Common myeloid progenitor, CD34-positive (primary cell): ENCODE measurements around the gene CTDSP2.
"Not testable (repeated sequence)": the region's sequence is repeated elsewhere in the genome, so short reads cannot be mapped to it uniquely, and the experiment has no call there.

Experiments
- CTCF ChIA-PET: fragments of 350-600 bp; sonication (Branson Sonifier 250); formaldehyde crosslinking; loops from one replicate; lab custom pipeline; 2021; ENCODE audit warnings: antibody characterized with exemption; lab: Charles Lee
- POLR2A ChIA-PET: fragments of 350-600 bp; sonication (Branson Sonifier 250); formaldehyde crosslinking; loops from one replicate; lab custom pipeline; 2021; ENCODE audit warnings: antibody characterized with exemption; lab: Charles Lee
- DNase-seq, 3 donors: peaks; one replicate each; pipeline versions ENCODE4 v3.0.0 to v3.0.0-alpha.2; 2013
- H3K27ac ChIP-seq, 2 experiments: 1 replicate in 1 of 2; 2 replicates in 1 of 2; pipeline ENCODE4 v1.7.0; 2013; ENCODE audit warnings: inconsistent platforms in 2 of 2, low read length in 2 of 2, mild to moderate bottlenecking in 2 of 2, low read depth in 1 of 2, moderate library complexity in 1 of 2; ENCODE audit not compliant: severe bottlenecking in 2 of 2, insufficient read depth in 1 of 2, poor library complexity in 1 of 2
- H3K27me3 ChIP-seq, 5 experiments: replicated peaks in 2 of 5; 1 replicate in 3 of 5; 2 replicates in 2 of 5; pipeline versions ENCODE4 v1.6.1 to v1.7.0; 2013; ENCODE audit warnings: low read length in 4 of 5, mild to moderate bottlenecking in 2 of 5, moderate library complexity in 2 of 5, inconsistent platforms in 1 of 5; ENCODE audit not compliant: insufficient read depth in 5 of 5, control insufficient read depth in 4 of 5
- H3K36me3 ChIP-seq, 4 experiments: 1 replicate in 2 of 4; 2 replicates in 2 of 4; pipeline versions ENCODE4 v1.6.1 to v1.7.0; 2013; ENCODE audit warnings: low read length in 3 of 4, control low read depth in 1 of 4, mild to moderate bottlenecking in 1 of 4; ENCODE audit not compliant: control insufficient read depth in 4 of 4, insufficient read depth in 4 of 4
- H3K4me1 ChIP-seq, 4 experiments: 1 replicate in 3 of 4; 2 replicates in 1 of 4; pipeline versions ENCODE4 v1.6.1 to v1.7.1; 2013; ENCODE audit warnings: low read length in 3 of 4, mild to moderate bottlenecking in 3 of 4, control low read depth in 1 of 4, inconsistent platforms in 1 of 4, moderate library complexity in 1 of 4; ENCODE audit not compliant: control insufficient read depth in 4 of 4, insufficient read depth in 4 of 4; ENCODE audit errors: control extremely low read depth in 1 of 4
- H3K4me3 ChIP-seq, 7 experiments: 1 replicate in 4 of 7; 2 replicates in 3 of 7; pipeline versions ENCODE4 v1.5.1 to v1.7.0; 2013; ENCODE audit warnings: mild to moderate bottlenecking in 7 of 7, low read length in 6 of 7, moderate library complexity in 6 of 7, inconsistent platforms in 2 of 7, low read depth in 2 of 7, control low read depth in 1 of 7; ENCODE audit not compliant: insufficient read depth in 4 of 7, control insufficient read depth in 1 of 7; ENCODE audit errors: extremely low read depth in 1 of 7
- H3K9me3 ChIP-seq, 5 experiments: 1 replicate in 4 of 5; 2 replicates in 1 of 5; pipeline versions ENCODE4 v1.6.1 to v1.7.1; 2013; ENCODE audit warnings: low read length in 4 of 5, mild to moderate bottlenecking in 2 of 5, inconsistent platforms in 1 of 5, low read depth in 1 of 5, moderate library complexity in 1 of 5; ENCODE audit not compliant: control insufficient read depth in 4 of 5, insufficient read depth in 2 of 5; ENCODE audit errors: control extremely low read depth in 1 of 5
- WGBS: methylation state at CpG from one replicate; pipeline ENCODE4 v1.1.5; 2013; ENCODE audit not compliant: insufficient coverage; 5-methylcytosine and 5-hydroxymethylcytosine counted together

Gene CTDSP2

GRCh38 chr12:57887631-57888408 lies 41.3 kb upstream of the CTDSP2 start:
- ChIA-PET POLR2A (interaction anchor here (0.7 kb wide), 1 partner anchor 41 kb away, joined by 5 read pairs; the partner anchor contains the start of gene CTDSP2), CTCF (interaction anchor here (0.7 to 3.7 kb wide), 10 partner anchors 9 to 84 kb away, joined by 3 to 17 read pairs (median 3); no protein-coding TSS in a partner anchor)
- DNase-seq, result no peak
- H3K4me1 ChIP-seq, result peaks cover 0 to 13% (median 11%) of the 10 kb centered on the region in 4 experiments
- no peak overlapping the region for H3K27ac ChIP-seq
- peaks cover 0 to 9% (median 3%) of the 10 kb centered on the region in 5 experiments for H3K9me3 ChIP-seq
- no peak overlapping the region for H3K4me3 ChIP-seq
- no peaks in the 10 kb centered on the region for H3K36me3 ChIP-seq
- no peaks in the 10 kb centered on the region for H3K27me3 ChIP-seq
- WGBS, result 73% methylated on average over 7 of the region's 10 CpGs

GRCh38 chr12:57886964-57887363 lies 40.4 kb upstream of the CTDSP2 start:
- WGBS, result 96% methylated on average over 2 of the region's 4 CpGs
- H3K4me1 ChIP-seq, result peaks cover 0 to 13% (median 11%) of the 10 kb centered on the region in 4 experiments
- H3K36me3 ChIP-seq, H3K9me3 ChIP-seq, H3K27ac ChIP-seq, H3K4me3 ChIP-seq, POLR2A ChIA-PET, H3K27me3 ChIP-seq, DNase-seq: not testable (repeated sequence)
- CTCF ChIA-PET, result interaction anchor here (0.7 to 3.7 kb wide), 6 partner anchors 8 to 50 kb away, joined by 3 to 17 read pairs (median 4); no protein-coding TSS in a partner anchor

- Histone ChIP-seq H3K27ac (no peak overlapping the region), H3K4me1 (peaks cover 0 to 13% (median 11%) of the 10 kb centered on the region in 4 experiments), H3K36me3 (no peaks in the 10 kb centered on the region), H3K9me3 (peaks cover 0 to 9% (median 3%) of the 10 kb centered on the region in 5 experiments), H3K4me3 (no peak overlapping the region), H3K27me3 (no peaks in the 10 kb centered on the region)
- 88% methylated on average over 2 of the region's 2 CpGs for WGBS
- no peak for DNase-seq
- ChIA-PET CTCF (interaction anchor here (0.6 to 3.7 kb wide), 5 partner anchors 9 to 49 kb away, joined by 3 to 17 read pairs (median 5); no protein-coding TSS in a partner anchor), POLR2A (no interaction called here)
These were observed 40.0 kb upstream of the CTDSP2 start for GRCh38 chr12:57886542-57886941.

GRCh38 chr12:57885207-57885606 lies 38.7 kb upstream of the CTDSP2 start:
- 98% methylated on average over 6 of the region's 6 CpGs for WGBS
- peak in 2 of 3 donors; percentile 48 to 51 for DNase-seq
- peaks cover 0 to 9% (median 3%) of the 10 kb centered on the region in 5 experiments for H3K9me3 ChIP-seq
- H3K27ac ChIP-seq, result no peak overlapping the region
- H3K4me1 ChIP-seq, result peaks cover 0 to 13% (median 11%) of the 10 kb centered on the region in 4 experiments
- POLR2A ChIA-PET, result no interaction called here
- CTCF ChIA-PET, result interaction anchor here (0.8 to 1.3 kb wide), 3 partner anchors 9 to 42 kb away, joined by 3 read pairs; no protein-coding TSS in a partner anchor
- H3K36me3 ChIP-seq, result no peaks in the 10 kb centered on the region
- H3K4me3 ChIP-seq, result no peak overlapping the region
- no peaks in the 10 kb centered on the region for H3K27me3 ChIP-seq

GRCh38 chr12:57883700-57884099 lies 37.2 kb upstream of the CTDSP2 start:
- DNase-seq, result no peak
- ChIA-PET POLR2A (no interaction called here), CTCF (interaction anchor here (1.1 to 2.1 kb wide), 2 partner anchors 9 to 12 kb away, joined by 3 to 6 read pairs; no protein-coding TSS in a partner anchor)
- H3K27ac ChIP-seq, result no peak overlapping the region
- H3K4me1 ChIP-seq, result peaks cover 0 to 11% (median 9%) of the 10 kb centered on the region in 4 experiments
- no peak overlapping the region for H3K4me3 ChIP-seq
- H3K36me3 ChIP-seq, result no peaks in the 10 kb centered on the region
- H3K9me3 ChIP-seq, result peaks cover 0 to 9% (median 3%) of the 10 kb centered on the region in 5 experiments
- H3K27me3 ChIP-seq, result no peaks in the 10 kb centered on the region

- no peak for DNase-seq
- Histone ChIP-seq H3K36me3 (no peaks in the 10 kb centered on the region), H3K4me3 (no peak overlapping the region), H3K4me1 (peaks cover 0 to 4% (median 3%) of the 10 kb centered on the region in 4 experiments), H3K27me3 (no peaks in the 10 kb centered on the region), H3K27ac (no peak overlapping the region), H3K9me3 (peaks cover 0 to 9% (median 3%) of the 10 kb centered on the region in 5 experiments)
- 100% methylated on average over 1 of the region's 1 CpG for WGBS
- ChIA-PET CTCF (interaction anchor here (1.0 to 2.1 kb wide), 7 partner anchors 9 to 102 kb away, joined by 3 to 6 read pairs (median 3); no protein-coding TSS in a partner anchor), POLR2A (no interaction called here)
These were observed 36.5 kb upstream of the CTDSP2 start for GRCh38 chr12:57883057-57883456.

GRCh38 chr12:57882575-57882974 lies 36.0 kb upstream of the CTDSP2 start:
- Histone ChIP-seq H3K27ac (no peak overlapping the region), H3K4me3 (no peak overlapping the region), H3K27me3 (no peaks in the 10 kb centered on the region), H3K4me1 (no peaks in the 10 kb centered on the region), H3K36me3 (no peaks in the 10 kb centered on the region), H3K9me3 (peaks cover 0 to 9% (median 3%) of the 10 kb centered on the region in 5 experiments)
- ChIA-PET CTCF (interaction anchor here (1.0 to 2.1 kb wide), 7 partner anchors 8 to 101 kb away, joined by 3 to 6 read pairs (median 3); no protein-coding TSS in a partner anchor), POLR2A (no interaction called here)
- no peak for DNase-seq
